OCI-LY1 (cell line): ENCODE measurements around the gene GIMAP6.
"Not testable (repeated sequence)": the region's sequence is repeated elsewhere in the genome, so short reads cannot be mapped to it uniquely, and the experiment has no call there.

Experiments
- H2AFZ ChIP-seq: fragments of 200-600 bp; sonication (generic), shearing (Covaris generic); 2 replicates; pipeline ENCODE4 v1.6.0; 2014; ENCODE audit warnings: antibody characterized with exemption, mild to moderate bottlenecking, low read length
- H3F3A ChIP-seq: fragments of 200-600 bp; sonication (generic), shearing (Covaris generic); 2 replicates; pipeline ENCODE4 v1.6.0; 2014; ENCODE audit warnings: mild to moderate bottlenecking, antibody characterized with exemption, low read length, moderate library complexity; ENCODE audit not compliant: insufficient read depth
- H3K27ac ChIP-seq: fragments of 200-600 bp; sonication (generic); 2 replicates; pipeline ENCODE4 v1.5.1; 2014; ENCODE audit warnings: low read length, mixed run types, mild to moderate bottlenecking, low read depth; ENCODE audit not compliant: poor library complexity, severe bottlenecking
- H3K27me3 ChIP-seq: fragments of 200-600 bp; sonication (generic); 2 replicates; pipeline ENCODE4 v1.6.0; 2014; ENCODE audit warnings: antibody characterized with exemption, mild to moderate bottlenecking, low read length, moderate library complexity; ENCODE audit not compliant: insufficient read depth
- H3K36me3 ChIP-seq: fragments of 200-600 bp; sonication (generic); 2 replicates; pipeline ENCODE4 v1.6.1; 2014; ENCODE audit warnings: mild to moderate bottlenecking, antibody characterized with exemption, low read length, moderate library complexity, mixed read lengths; ENCODE audit not compliant: insufficient read depth
- H3K4me1 ChIP-seq: fragments of 200-600 bp; sonication (generic); 2 replicates; pipeline ENCODE4 v1.5.1; 2014; ENCODE audit warnings: mild to moderate bottlenecking, low read length, moderate library complexity; ENCODE audit not compliant: insufficient read depth, severe bottlenecking
- H3K4me2 ChIP-seq: fragments of 200-600 bp; sonication (generic), shearing (Covaris generic); 2 replicates; pipeline ENCODE4 v1.6.1; 2014; ENCODE audit warnings: low read length
- H3K4me3 ChIP-seq: fragments of 200-600 bp; sonication (generic); 2 replicates; pipeline ENCODE4 v1.5.1; 2014; ENCODE audit warnings: low read length, low read depth, mild to moderate bottlenecking, mixed read lengths; ENCODE audit not compliant: poor library complexity, severe bottlenecking
- H3K79me2 ChIP-seq: fragments of 200-600 bp; shearing (Covaris generic); 2 replicates; pipeline ENCODE4 v1.6.1; 2016; ENCODE audit warnings: mixed run types, low read length, mixed read lengths; ENCODE audit not compliant: insufficient read depth
- H3K9ac ChIP-seq: fragments of 200-600 bp; sonication (generic), shearing (Covaris generic); 2 replicates; pipeline ENCODE4 v1.6.1; 2014; ENCODE audit warnings: mild to moderate bottlenecking, low read length, mixed read lengths
- H3K9me2 ChIP-seq: fragments of 200-600 bp; sonication (generic), shearing (Covaris generic); 2 replicates; pipeline ENCODE4 v1.6.1; 2014; ENCODE audit warnings: low read depth, mild to moderate bottlenecking, low read length, mixed read lengths
- H3K9me3 ChIP-seq: fragments of 200-600 bp; shearing (Covaris generic); 2 replicates; pipeline ENCODE4 v1.6.1; 2014; ENCODE audit warnings: low read length, mixed read lengths
- H4K20me1 ChIP-seq: fragments of 200-600 bp; sonication (generic), shearing (Covaris generic); 2 replicates; pipeline ENCODE4 v1.6.0; 2016; ENCODE audit warnings: mild to moderate bottlenecking, low read length; ENCODE audit not compliant: insufficient read depth
- EZH2 ChIP-seq: fragments of 200-600 bp; sonication (generic), shearing (Covaris generic); IDR thresholded peaks from 2 replicates; pipeline ENCODE4 v1.8.0; 2017; ENCODE audit warnings: borderline replicate concordance, mixed run types, mild to moderate bottlenecking, antibody characterized with exemption, low read length, moderate library complexity, mixed read lengths
- TF ChIP-seq, protein P1 (sequence below): fragments of 200-600 bp; sonication (generic), shearing (Covaris generic); IDR thresholded peaks from 2 replicates; pipeline ENCODE4 v1.5.1; 2017; ENCODE audit warnings: mild to moderate bottlenecking, antibody characterized with exemption, low read length, moderate library complexity, mixed read lengths

The GIMAP6 gene

DNA sequence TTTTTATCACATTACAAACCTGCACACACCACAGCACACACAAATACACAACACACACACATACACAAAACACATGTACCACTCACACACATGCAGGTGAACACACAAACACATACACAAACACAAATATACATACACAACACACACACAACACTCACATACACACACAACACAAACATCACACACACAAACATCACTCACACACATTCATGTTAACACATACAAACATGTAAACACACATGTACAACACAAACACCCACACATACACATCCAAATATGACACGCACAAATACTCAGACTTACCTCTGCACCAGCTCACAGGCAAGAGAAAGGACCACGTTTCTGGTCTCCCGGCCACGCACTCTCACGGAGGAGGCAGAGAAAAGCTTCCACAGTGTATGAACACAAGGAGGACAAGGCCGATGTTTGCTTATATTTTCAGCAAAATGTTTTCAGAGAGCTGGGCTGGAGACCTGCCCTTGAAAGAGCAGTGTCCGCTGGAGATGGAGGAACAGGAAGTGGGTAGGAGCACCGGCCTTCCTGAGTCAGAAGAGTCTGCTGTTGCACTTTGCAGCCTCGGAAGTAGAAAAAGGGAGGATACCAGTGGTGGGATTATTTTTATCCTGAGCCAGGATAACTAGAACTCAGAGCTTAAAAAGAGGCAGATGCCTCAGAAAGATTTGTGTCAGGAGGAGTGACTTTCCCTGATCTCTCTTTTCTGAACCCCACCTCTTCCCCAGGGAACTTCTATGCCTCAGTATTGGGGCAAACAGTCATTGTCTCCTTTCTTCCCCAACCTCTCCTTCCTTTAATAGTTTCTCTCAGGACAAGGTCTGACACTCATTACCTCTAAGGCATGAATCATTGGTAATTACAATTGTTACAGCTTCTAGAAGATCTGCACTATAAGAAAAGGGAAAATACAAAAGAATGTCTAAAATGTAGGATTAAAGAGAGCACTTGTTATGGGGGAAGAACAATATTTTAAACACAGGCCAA lies at the start of gene GIMAP6:
Gene GIMAP6, minus strand, starts transcription at position 520 of the 999 bp plus-strand sequence. CDS start 2,243 bp downstream, outside the sequence.
- Histone ChIP-seq H3K9ac (no peak within 1 kb of the TSS), H2AFZ (no peak within 1 kb of the TSS), H3K27ac (no peak within 1 kb of the TSS), H4K20me1 (no peaks in the 10 kb centered on the region), H3K79me2 (no peaks in the 10 kb centered on the region), H3K4me3 (no peak within 1 kb of the TSS), H3F3A (no peaks in the 10 kb centered on the region), H3K4me2 (no peak within 1 kb of the TSS), H3K9me3 (no peaks in the 10 kb centered on the region), H3K9me2 (no peaks in the 10 kb centered on the region), H3K4me1 (no peaks in the 10 kb centered on the region), H3K27me3 (no peaks in the 10 kb centered on the region), H3K36me3 (no peaks in the 10 kb centered on the region)
- TF ChIP-seq EZH2, result no peak
- TF ChIP-seq, protein P1, sequence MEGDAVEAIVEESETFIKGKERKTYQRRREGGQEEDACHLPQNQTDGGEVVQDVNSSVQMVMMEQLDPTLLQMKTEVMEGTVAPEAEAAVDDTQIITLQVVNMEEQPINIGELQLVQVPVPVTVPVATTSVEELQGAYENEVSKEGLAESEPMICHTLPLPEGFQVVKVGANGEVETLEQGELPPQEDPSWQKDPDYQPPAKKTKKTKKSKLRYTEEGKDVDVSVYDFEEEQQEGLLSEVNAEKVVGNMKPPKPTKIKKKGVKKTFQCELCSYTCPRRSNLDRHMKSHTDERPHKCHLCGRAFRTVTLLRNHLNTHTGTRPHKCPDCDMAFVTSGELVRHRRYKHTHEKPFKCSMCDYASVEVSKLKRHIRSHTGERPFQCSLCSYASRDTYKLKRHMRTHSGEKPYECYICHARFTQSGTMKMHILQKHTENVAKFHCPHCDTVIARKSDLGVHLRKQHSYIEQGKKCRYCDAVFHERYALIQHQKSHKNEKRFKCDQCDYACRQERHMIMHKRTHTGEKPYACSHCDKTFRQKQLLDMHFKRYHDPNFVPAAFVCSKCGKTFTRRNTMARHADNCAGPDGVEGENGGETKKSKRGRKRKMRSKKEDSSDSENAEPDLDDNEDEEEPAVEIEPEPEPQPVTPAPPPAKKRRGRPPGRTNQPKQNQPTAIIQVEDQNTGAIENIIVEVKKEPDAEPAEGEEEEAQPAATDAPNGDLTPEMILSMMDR, result no peak

DNA sequence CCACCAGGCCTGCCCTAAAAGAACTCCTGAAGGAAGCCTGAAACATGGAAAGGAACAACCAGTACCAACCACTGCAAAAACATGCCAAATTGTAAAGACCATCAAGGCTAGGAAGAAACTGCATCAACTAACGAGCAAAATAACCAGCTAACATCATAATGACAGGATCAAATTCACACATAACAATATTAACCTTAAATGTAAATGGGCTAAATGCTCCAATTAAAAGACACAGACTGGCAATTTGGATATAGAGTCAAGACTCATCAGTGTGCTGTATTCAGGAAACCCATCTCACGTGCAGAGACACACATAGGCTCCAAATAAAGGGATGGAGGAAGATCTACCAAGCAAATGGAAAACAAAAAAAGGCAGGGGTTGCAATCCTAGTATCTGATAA lies 48.2 kb upstream of the GIMAP6 start:
- H3K9me2 ChIP-seq, H3F3A ChIP-seq, H4K20me1 ChIP-seq, H3K4me1 ChIP-seq, H3K4me3 ChIP-seq, H3K9ac ChIP-seq, H3K4me2 ChIP-seq, H2AFZ ChIP-seq, H3K27ac ChIP-seq, H3K9me3 ChIP-seq, H3K79me2 ChIP-seq, H3K27me3 ChIP-seq, H3K36me3 ChIP-seq: not testable (repeated sequence)

DNA sequence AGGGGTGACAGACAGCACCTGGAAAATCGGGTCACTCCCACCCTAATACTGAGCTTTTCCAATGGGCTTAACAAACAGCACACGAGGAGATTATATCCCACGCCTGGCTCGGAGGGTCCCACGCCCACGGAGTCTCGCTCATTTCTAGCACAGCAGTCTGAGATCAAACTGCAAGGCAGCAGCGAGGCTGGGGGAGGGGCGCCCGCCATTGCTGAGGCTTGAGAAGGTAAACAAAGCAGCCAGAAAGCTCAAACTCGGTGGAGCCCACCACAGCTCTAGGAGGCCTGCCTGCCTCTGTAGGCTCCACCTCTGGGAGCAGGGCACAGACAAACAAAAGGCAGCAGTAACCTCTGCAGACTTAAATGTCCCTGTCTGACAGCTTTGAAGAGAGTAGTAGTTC lies 46.4 kb upstream of the GIMAP6 start:
- not testable (repeated sequence) for H3K79me2 ChIP-seq, H3K4me1 ChIP-seq, H3K9me2 ChIP-seq, H3K36me3 ChIP-seq, H3K4me2 ChIP-seq, H3K27me3 ChIP-seq, H4K20me1 ChIP-seq, H3K27ac ChIP-seq, H3K9ac ChIP-seq, H3K9me3 ChIP-seq, H3K4me3 ChIP-seq, H2AFZ ChIP-seq, H3F3A ChIP-seq

DNA sequence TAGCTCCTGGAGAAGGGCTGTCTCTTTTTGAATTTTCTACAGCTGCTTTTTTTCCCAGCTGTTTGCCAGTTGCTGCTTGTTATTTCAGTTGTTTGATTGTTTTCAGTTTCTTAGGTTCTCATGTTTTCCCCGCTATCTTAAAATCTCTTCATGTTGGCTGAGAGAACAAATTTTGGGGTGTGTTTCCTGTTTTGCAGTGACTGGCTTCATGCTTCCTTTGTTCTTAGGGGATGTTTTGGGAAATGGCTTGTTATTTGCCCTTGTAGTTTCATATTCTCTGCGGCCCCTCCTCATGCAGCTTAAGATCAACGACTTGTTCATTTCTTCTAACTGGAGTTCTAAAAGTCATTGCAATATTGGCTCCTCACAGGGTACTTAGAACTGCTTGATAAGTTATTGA lies 44.7 kb upstream of the GIMAP6 start:
- not testable (repeated sequence) for H3K4me3 ChIP-seq, H4K20me1 ChIP-seq, H3K9ac ChIP-seq, H2AFZ ChIP-seq, H3K79me2 ChIP-seq, H3K36me3 ChIP-seq, H3K4me2 ChIP-seq, H3K27me3 ChIP-seq, H3F3A ChIP-seq, H3K4me1 ChIP-seq, H3K9me2 ChIP-seq, H3K9me3 ChIP-seq, H3K27ac ChIP-seq

DNA sequence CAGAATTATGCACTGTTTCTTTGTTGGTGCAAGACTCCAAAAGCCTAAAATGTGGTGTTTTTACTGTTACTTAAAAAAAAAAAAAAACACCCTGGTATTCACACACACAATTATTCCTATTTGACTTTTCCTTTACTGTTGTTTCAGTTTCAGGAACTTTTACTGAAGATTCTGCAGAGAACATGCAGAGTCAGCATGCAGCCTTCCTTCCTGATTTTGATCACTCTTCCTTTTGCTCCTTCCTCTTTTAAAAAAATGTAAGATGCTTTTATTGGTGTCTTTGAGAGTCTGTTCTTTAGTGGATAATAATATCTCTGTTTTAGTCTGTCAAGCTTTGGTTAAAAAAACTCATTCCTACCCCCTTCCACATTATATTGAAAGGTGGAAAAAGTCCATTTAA lies 44.1 kb upstream of the GIMAP6 start:
- H3K4me3 ChIP-seq, H3K4me1 ChIP-seq, H3K9me2 ChIP-seq, H3K36me3 ChIP-seq, H3K27me3 ChIP-seq, H3K4me2 ChIP-seq, H2AFZ ChIP-seq, H3K9me3 ChIP-seq, H3K27ac ChIP-seq, H3F3A ChIP-seq, H4K20me1 ChIP-seq, H3K79me2 ChIP-seq, H3K9ac ChIP-seq: not testable (repeated sequence)
